HG03469 (cell line): ENCODE results near the gene MGMT.

Source experiments
- ATAC-seq: cut with Tn5 transposase; IDR thresholded peaks from one replicate; pipeline ENCODE4 v1.9.1; 2021; ENCODE audit warnings: mild to moderate bottlenecking, moderate library complexity, moderate number of reproducible peaks; ENCODE audit not compliant: unreplicated experiment

Gene MGMT

GRCh38 chr10:129678186-129678585 lies 211.1 kb downstream of the MGMT start:
- ATAC-seq: no peak

GRCh38 chr10:129679207-129679606 lies 212.2 kb downstream of the MGMT start:
- no peak for ATAC-seq

- ATAC-seq: no peak
These were observed 213.8 kb downstream of the MGMT start for GRCh38 chr10:129680661-129681344.

DNA sequence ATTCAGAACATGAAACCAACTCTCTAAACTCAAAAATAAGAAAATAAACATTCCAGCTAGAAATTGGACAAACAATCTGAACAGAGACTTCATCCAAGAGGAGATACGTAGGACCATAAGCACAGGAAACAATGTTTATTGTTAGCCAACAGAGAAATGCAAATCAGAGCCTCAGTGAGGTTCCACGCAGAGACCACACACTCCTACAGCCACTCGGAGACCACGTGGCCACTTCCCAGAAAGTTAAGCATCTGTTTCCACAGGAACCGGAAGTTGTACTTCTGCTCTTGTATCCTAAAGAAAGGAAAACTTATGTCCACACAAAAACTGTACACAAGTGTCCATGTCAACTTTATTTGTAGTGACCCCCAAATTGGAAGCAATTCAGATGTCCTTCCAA lies 214.8 kb downstream of the MGMT start:
- no peak for ATAC-seq

DNA sequence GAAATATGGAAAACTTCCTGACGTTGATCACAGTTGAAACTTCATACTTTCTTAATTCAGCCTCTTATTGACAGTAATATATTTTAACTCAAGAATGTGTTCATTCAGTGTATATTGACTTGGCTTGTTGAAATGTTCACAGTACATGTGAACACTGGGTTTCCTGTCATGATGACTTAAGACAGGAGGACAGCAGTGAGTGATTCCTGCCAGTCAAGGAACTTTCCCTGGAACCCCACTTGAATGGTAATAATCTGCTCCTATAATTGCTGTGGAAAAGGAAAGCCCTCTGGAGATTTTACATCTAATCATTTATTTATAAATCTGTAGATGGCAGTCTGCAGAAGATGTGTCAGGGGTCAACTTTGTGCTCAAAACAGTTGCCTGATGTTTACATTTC lies 216.5 kb downstream of the MGMT start:
- ATAC-seq: no peak

GRCh38 chr10:129683920-129684319 lies 216.9 kb downstream of the MGMT start:
- no peak for ATAC-seq

DNA sequence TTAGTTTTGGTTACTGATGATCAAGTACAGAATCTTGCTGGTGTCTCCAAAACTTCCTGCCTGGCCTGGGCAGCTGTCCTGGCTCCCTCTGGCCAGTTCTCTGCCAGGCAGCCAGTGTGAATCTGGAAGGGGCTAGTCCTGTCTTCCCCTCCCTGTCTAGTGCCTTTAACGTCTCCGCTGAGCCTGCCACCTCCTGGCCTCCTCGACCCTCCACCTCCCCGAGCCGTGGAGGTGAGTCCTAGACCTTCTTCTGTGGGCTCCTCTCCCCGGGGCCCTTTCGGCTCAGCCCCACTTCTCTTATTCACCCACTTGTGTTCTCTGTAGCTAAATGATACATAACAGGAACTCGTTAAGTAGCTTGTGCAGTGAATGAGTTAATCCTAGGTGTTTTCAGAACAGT lies 218.2 kb downstream of the MGMT start:
- ATAC-seq: no peak

DNA sequence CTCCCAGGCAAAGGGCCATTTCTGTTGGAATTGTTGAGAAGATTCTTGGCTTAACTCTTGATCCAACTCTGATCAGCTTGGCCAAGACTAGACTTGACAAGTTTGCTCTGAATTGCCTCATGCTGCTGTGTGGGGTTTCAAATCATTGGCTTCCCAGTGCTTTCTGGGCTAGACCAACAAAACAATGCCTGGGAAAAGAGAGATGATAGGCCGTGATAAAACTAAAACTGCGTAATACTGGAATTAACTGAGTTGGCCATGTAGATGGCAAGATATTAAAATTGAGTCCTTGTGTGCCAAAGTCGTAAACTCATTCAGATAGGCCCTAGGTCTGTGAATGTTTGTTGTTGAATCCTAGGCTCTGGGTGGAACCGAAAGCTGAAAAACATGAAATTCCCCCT lies 222.6 kb downstream of the MGMT start:
- no peak for ATAC-seq

GRCh38 chr10:129690248-129691070 lies 223.4 kb downstream of the MGMT start:
- no peak for ATAC-seq

GRCh38 chr10:129692695-129693094 lies 225.7 kb downstream of the MGMT start:
- ATAC-seq: no peak

DNA sequence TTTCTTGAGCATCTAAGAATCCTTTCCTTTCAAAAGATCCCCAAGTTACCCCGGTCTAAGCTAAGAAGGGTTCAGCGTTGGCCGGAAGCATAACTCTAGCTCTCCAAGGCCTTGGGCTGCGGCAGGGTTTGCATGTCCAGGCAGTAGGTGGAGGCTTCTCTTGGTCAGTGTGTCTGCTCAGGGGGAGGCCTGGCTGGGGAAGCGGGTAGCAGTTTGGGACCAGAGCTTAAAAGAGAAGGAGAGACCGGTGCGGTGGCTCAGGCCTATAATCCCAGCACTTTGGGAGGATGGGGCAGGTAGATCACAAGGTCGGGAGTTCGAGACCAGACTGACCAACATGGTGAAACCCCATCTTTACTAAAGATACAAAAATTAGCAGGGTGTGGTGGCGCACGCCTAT lies 226.3 kb downstream of the MGMT start:
- ATAC-seq: no peak

DNA sequence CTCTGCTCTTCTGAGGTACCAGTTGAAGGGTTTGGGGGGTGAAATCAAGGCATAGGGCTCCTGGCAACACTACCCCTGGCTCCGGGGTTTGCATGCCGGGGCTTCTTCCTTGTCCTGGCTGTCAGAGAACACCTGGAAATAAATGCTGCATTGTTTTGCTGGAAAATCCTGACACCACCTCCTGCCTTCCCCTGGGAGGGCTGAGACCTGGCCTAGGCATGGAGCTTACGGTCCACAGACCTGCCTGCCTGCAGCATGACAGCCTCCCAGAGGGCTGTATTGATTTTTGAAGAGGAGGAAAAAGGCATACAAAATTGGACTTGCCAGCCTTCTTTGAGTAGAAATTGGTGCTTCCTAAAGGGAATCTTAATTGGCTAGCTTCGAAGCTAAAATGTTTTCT lies 227.1 kb downstream of the MGMT start:
- ATAC-seq: no peak

DNA sequence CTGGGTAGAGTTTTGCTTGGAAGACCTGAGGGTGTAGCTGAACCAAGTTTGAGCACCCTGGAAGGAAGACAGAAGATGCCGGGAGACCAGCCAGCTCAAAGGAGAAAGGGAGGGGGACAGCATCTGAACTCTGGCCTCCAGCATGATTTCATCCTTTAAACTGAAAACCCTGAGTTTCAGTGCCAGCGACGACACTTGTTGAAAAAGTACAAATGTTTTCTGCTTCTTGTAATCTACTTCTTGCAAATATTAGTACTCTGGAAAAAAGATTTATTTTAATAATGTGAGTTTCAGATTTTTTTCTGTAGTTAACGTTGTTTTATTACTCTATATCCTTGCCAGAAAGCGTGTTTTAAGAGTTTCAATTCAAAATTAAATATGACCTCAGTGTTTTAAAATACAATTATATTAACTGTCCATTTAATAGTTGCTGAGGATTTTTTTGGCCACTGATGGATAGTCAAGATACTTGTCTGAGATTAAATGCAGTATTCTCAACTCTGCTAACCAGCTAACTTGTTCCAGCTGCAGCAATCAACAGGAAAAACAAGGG lies 227.7 kb downstream of the MGMT start:
- no peak for ATAC-seq

DNA sequence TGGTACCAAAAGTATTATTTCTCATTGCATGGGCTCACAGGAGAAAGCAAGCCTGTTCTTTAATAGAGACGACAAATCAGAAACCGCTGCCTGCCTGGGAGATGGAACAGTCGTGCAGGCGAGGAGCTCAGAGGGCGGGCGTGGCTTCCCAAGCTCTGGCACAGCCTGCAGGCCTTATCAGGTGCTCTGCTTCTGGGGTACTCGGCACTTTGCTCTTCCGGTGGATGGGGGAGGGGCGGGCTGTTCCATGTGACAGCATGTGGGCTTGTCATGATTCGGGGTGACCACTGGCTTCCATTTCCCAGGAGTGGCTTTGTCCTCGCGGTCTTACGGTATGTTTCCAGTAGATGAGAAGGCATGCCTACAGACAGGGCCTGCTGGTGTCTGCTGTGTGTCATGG lies 228.6 kb downstream of the MGMT start:
- no peak for ATAC-seq

GRCh38 chr10:129696636-129697035 lies 229.6 kb downstream of the MGMT start:
- ATAC-seq: no peak

GRCh38 chr10:129697463-129698247 lies 230.6 kb downstream of the MGMT start:
- no peak for ATAC-seq

GRCh38 chr10:129699722-129700340 lies 232.8 kb downstream of the MGMT start:
- no peak for ATAC-seq

GRCh38 chr10:129702605-129703004 lies 235.6 kb downstream of the MGMT start:
- ATAC-seq: no peak

DNA sequence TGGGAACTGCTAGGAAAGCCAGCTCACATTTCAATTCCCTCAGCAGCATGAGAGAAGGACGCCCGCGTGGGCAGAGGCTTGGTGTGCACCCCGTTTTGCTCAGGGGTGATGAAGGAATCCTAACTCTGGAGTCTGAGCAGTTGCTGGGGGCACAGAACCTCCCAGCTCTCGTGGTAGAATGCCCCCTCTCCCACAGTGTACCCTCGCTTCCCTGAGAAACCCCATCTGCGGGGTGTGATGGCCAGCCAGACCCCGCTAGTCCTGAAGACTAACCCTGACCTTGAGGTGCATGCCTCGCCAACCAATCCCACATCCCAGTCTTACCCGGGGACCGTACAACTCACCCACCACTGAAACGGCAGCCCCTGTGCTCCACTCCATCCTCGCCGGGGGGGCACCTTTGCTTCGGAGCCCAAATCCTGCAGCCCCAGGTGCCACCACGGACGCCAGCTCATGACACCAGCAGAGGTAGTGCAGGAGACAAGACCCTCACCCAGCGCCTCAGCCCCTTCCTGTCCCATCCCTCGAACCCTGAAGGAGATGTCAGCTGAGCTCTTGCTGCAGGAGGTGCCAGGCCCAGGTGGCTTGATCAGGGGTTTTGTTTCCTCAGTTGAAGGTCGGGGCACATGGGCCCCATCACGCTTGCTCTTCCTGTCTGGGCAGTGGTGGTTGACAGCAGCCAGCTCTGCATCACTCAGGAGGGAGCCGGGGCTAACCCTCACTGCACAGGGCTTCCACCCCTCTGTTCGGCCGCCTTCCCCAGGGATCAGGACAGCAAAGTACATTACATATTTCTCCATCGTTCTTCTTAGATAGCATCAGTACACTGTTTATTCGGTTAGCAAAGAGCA lies 236.5 kb downstream of the MGMT start:
- ATAC-seq: no peak

GRCh38 chr10:129704225-129704624 lies 237.2 kb downstream of the MGMT start:
- no peak for ATAC-seq
